Body of pancreas (tissue), 4 donors: ENCODE measurements around the gene CAP1.

Source experiments
- POLR2A ChIP-seq, 3 donors: fragments of 450-650 bp; IDR thresholded peaks; one replicate each; pipeline ENCODE4 v1.6.1; 2016; ENCODE audit warnings: antibody characterized with exemption in 3 of 3, mild to moderate bottlenecking in 2 of 3
- TF ChIP-seq, protein P1 (sequence below), 7 experiments: fragments of 450-650 bp in 4 of 7; fragments of 200-600 bp in 3 of 7; sonication (generic) in 3 of 7; IDR thresholded peaks; one replicate each; pipeline ENCODE4 v1.5.1; 2016 to 2019; ENCODE audit warnings: antibody characterized with exemption in 7 of 7

DNA sequence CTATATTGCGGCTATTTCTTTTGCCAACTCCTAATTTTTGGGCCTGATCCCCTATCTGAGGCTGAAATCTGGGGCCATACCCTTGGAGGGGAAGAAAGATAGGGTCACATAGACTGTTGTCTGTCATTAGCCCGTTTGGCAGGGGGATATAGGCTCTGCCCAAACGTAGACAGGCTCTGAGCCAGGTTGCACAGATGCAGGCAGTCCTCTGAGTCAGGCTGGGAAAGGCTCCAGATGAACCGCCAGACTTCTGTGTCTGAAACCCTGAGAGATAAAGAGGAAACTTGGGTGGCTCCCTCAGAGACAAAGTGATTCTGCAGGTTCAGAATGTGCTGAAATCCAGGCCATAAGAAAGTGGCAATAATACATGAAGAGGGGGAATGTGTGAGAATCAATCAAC lies 4.0 kb upstream of the CAP1 start:
- TF ChIP-seq, protein P1, sequence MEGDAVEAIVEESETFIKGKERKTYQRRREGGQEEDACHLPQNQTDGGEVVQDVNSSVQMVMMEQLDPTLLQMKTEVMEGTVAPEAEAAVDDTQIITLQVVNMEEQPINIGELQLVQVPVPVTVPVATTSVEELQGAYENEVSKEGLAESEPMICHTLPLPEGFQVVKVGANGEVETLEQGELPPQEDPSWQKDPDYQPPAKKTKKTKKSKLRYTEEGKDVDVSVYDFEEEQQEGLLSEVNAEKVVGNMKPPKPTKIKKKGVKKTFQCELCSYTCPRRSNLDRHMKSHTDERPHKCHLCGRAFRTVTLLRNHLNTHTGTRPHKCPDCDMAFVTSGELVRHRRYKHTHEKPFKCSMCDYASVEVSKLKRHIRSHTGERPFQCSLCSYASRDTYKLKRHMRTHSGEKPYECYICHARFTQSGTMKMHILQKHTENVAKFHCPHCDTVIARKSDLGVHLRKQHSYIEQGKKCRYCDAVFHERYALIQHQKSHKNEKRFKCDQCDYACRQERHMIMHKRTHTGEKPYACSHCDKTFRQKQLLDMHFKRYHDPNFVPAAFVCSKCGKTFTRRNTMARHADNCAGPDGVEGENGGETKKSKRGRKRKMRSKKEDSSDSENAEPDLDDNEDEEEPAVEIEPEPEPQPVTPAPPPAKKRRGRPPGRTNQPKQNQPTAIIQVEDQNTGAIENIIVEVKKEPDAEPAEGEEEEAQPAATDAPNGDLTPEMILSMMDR (IDR thresholded peaks at IDR 0.05) = no peak
- no peak for TF ChIP-seq POLR2A (IDR thresholded peaks at IDR 0.05)
